ENCODE data around the gene USP54.

DNA sequence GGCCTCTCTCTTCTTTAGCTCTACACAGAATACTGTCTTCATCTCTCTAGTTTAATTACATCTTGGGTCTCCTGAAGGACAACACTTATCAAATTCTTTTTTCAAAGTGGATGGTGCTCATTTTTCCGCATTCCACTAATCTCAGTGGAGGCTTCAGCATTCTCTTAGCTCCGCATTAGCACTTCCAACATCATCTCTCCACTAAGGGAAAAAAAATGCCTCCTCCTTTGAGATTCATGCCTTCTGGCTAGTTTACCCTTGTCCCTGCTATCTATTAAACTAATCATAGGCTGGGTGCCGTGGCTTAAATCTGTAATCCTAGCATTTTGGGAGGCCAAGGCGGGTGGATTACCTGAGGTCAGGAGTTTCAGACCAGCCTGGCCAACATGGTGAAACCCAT is 104.5 kb downstream of the USP54 start:
- TF ChIP-seq, protein P1, sequence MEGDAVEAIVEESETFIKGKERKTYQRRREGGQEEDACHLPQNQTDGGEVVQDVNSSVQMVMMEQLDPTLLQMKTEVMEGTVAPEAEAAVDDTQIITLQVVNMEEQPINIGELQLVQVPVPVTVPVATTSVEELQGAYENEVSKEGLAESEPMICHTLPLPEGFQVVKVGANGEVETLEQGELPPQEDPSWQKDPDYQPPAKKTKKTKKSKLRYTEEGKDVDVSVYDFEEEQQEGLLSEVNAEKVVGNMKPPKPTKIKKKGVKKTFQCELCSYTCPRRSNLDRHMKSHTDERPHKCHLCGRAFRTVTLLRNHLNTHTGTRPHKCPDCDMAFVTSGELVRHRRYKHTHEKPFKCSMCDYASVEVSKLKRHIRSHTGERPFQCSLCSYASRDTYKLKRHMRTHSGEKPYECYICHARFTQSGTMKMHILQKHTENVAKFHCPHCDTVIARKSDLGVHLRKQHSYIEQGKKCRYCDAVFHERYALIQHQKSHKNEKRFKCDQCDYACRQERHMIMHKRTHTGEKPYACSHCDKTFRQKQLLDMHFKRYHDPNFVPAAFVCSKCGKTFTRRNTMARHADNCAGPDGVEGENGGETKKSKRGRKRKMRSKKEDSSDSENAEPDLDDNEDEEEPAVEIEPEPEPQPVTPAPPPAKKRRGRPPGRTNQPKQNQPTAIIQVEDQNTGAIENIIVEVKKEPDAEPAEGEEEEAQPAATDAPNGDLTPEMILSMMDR (IDR thresholded peaks at IDR 0.05), result no peak
- TF ChIP-seq EP300 (IDR thresholded peaks at IDR 0.05) (no peak), POLR2AphosphoS5 (IDR thresholded peaks at IDR 0.05) (no peak), POLR2A (IDR thresholded peaks at IDR 0.05; ENCODE audit: low read depth) (no peak)
